Mesothelial cell of epicardium (in vitro differentiated cells): ENCODE data around the gene INO80E. TPM values are rescaled to one million over a fixed set of nuclear protein-coding genes. Genes with fewer than 3 reads are reported as not detected.
A peak's percentile ranks its signal among the peaks of the same experiment; 100 is the strongest.

Source experiments
- DNase-seq, 2 experiments: peaks; one replicate each; pipeline ENCODE4 v3.0.0; 2021; ENCODE audit warnings: low spot score in 2 of 2; ENCODE audit not compliant: unreplicated experiment in 2 of 2
- H3K27ac Mint-ChIP-seq: 2 replicates; pipeline ENCODE4 v1.8.0; 2021; ENCODE audit warnings: mixed read lengths
- H3K27me3 Mint-ChIP-seq: 2 replicates; pipeline ENCODE4 v1.8.0; 2021; ENCODE audit warnings: low read depth, mixed read lengths
- H3K36me3 Mint-ChIP-seq: 2 replicates; pipeline ENCODE4 v1.8.0; 2021; ENCODE audit warnings: mixed read lengths
- H3K4me1 Mint-ChIP-seq: 2 replicates; pipeline ENCODE4 v1.8.0; 2021; ENCODE audit warnings: mixed read lengths
- H3K4me3 Mint-ChIP-seq: 2 replicates; pipeline ENCODE4 v1.8.0; 2021; ENCODE audit warnings: mild to moderate bottlenecking, moderate library complexity, mixed read lengths
- H3K9me3 Mint-ChIP-seq: 2 replicates; pipeline ENCODE4 v1.8.0; 2021; ENCODE audit warnings: mixed read lengths
- total RNA-seq: library from RNA; stranded (reverse); gene quantifications from 3 replicates; pipeline ENCODE4 v1.2.1, GENCODE V29; 2021
- TF ChIP-seq, protein P1 (sequence below): fragments of 200-600 bp; sonication (generic); IDR thresholded peaks from one replicate; pipeline ENCODE4 v1.5.0; 2021; ENCODE audit warnings: antibody characterized with exemption; ENCODE audit not compliant: unreplicated experiment

The INO80E gene
- total RNA-seq, 1 donor from 2014 or later: 62.9 TPM

GRCh38 chr16:29974291-29975133, 21.5 kb upstream of the INO80E start:
- peak overlapping the region; percentile 91 for H3K27ac Mint-ChIP-seq
- H3K4me1 Mint-ChIP-seq: peaks cover 29% of the 10 kb centered on the region
- H3K9me3 Mint-ChIP-seq: peaks cover 4% of the 10 kb centered on the region
- TF ChIP-seq, protein P1, sequence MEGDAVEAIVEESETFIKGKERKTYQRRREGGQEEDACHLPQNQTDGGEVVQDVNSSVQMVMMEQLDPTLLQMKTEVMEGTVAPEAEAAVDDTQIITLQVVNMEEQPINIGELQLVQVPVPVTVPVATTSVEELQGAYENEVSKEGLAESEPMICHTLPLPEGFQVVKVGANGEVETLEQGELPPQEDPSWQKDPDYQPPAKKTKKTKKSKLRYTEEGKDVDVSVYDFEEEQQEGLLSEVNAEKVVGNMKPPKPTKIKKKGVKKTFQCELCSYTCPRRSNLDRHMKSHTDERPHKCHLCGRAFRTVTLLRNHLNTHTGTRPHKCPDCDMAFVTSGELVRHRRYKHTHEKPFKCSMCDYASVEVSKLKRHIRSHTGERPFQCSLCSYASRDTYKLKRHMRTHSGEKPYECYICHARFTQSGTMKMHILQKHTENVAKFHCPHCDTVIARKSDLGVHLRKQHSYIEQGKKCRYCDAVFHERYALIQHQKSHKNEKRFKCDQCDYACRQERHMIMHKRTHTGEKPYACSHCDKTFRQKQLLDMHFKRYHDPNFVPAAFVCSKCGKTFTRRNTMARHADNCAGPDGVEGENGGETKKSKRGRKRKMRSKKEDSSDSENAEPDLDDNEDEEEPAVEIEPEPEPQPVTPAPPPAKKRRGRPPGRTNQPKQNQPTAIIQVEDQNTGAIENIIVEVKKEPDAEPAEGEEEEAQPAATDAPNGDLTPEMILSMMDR: no peak
- H3K4me3 Mint-ChIP-seq: peak overlapping the region; percentile 95
- no peak for DNase-seq
- peaks cover 34% of the 10 kb centered on the region for H3K36me3 Mint-ChIP-seq
- H3K27me3 Mint-ChIP-seq: no peaks in the 10 kb centered on the region

DNA sequence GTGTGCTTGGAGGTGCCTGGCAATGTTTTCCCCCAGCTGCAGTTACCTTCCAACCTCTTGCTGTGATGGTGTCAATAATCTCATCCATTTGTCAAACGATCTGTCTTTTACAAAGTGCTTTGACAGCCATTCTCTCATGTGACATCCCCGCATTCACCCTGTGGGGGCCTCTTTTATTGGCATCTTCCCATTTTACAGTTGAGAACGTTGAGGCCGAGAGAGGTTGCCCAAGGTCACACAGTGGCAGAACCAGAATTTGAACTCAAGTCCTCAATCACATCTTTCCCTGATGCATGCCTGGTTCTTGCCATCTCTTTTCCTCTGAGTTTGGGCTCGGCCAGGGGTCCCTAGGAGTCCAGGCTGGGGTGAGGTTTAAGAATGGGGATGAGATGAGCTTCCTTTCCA, 20.9 kb upstream of the INO80E start:
- TF ChIP-seq, protein P1: no peak
- H3K36me3 Mint-ChIP-seq: peaks cover 35% of the 10 kb centered on the region
- peaks cover 4% of the 10 kb centered on the region for H3K9me3 Mint-ChIP-seq
- peak overlapping the region; percentile 9 for H3K27ac Mint-ChIP-seq
- no peak for DNase-seq
- H3K27me3 Mint-ChIP-seq: no peaks in the 10 kb centered on the region
- peaks cover 29% of the 10 kb centered on the region for H3K4me1 Mint-ChIP-seq
- peak overlapping the region; percentile 95 for H3K4me3 Mint-ChIP-seq

- H3K9me3 Mint-ChIP-seq: peaks cover 4% of the 10 kb centered on the region
- H3K36me3 Mint-ChIP-seq: peaks cover 39% of the 10 kb centered on the region
- peaks cover 29% of the 10 kb centered on the region for H3K4me1 Mint-ChIP-seq
- TF ChIP-seq, protein P1: no peak
- DNase-seq: no peak
- peak overlapping the region; percentile 95 for H3K4me3 Mint-ChIP-seq
- H3K27me3 Mint-ChIP-seq: no peaks in the 10 kb centered on the region
- H3K27ac Mint-ChIP-seq: peak overlapping the region; percentile 9
Measured at GRCh38 chr16:29975811-29976511, 20.1 kb upstream of the INO80E start.

GRCh38 chr16:29977063-29977825, 18.8 kb upstream of the INO80E start:
- peaks cover 33% of the 10 kb centered on the region for H3K36me3 Mint-ChIP-seq
- no peak overlapping the region for H3K4me3 Mint-ChIP-seq
- peaks cover 29% of the 10 kb centered on the region for H3K4me1 Mint-ChIP-seq
- H3K27ac Mint-ChIP-seq: peak overlapping the region; percentile 61
- H3K27me3 Mint-ChIP-seq: no peaks in the 10 kb centered on the region
- no peak for DNase-seq
- TF ChIP-seq, protein P1: no peak
- peaks cover 4% of the 10 kb centered on the region for H3K9me3 Mint-ChIP-seq

DNA sequence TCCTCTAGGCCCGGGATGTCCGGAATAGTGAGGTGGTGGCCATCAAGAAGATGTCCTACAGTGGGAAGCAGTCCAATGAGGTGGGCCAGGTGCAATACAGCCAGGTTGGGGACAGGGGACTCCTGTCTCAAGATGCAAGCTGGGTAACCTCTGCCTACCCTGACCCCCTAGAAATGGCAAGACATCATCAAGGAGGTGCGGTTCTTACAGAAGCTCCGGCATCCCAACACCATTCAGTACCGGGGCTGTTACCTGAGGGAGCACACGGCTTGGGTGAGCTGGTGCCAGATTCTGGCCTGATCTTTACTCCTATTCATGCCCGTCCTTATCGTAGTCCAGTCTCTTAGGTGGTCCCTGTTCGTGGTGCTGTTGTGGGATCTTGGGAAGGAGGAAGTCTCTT, 18.0 kb upstream of the INO80E start:
- no peak overlapping the region for H3K27ac Mint-ChIP-seq
- DNase-seq: no peak
- H3K27me3 Mint-ChIP-seq: no peaks in the 10 kb centered on the region
- TF ChIP-seq, protein P1: no peak
- peaks cover 34% of the 10 kb centered on the region for H3K36me3 Mint-ChIP-seq
- H3K4me3 Mint-ChIP-seq: no peak overlapping the region
- peaks cover 3% of the 10 kb centered on the region for H3K9me3 Mint-ChIP-seq
- peaks cover 29% of the 10 kb centered on the region for H3K4me1 Mint-ChIP-seq
